ENCODE measurements around the gene DISP1. TPM values are rescaled to one million over a fixed set of nuclear protein-coding genes. Genes with fewer than 3 reads are reported as not detected.

Gene DISP1
- 1 to 10 TPM; 2.2 to 4.2 TPM for total RNA-seq
- polyA plus RNA-seq, result 1 to 10 TPM; 1.6 to 2.9 TPM

GRCh38 chr1:222814536-222815439, at the start of gene DISP1:
Gene DISP1 (plus strand): TSS chr1:222815039. CDS start chr1:222942824, 127,785 bp downstream.
- TF ChIP-seq EGR1 (IDR thresholded peaks at IDR 0.05; ENCODE audit: low read depth in 2 of 2), result no peak
- TF ChIP-seq FOXA1 (IDR thresholded peaks at IDR 0.05), result no peak
- TF ChIP-seq SP1 (IDR thresholded peaks at IDR 0.05), result peak; percentile 6
- no peak for TF ChIP-seq CTCF (IDR thresholded peaks at IDR 0.05; ENCODE audit: low read depth, low read length, missing input control)
- peak; percentile 31 for TF ChIP-seq ATF3 (IDR thresholded peaks at IDR 0.05)
- TF ChIP-seq GABPA (IDR thresholded peaks at IDR 0.05 in 1 of 2, conservative IDR thresholded peaks at IDR 0.05 in 1 of 2), result peak; percentile 62 to 87
- peak; percentile 28 for TF ChIP-seq REST (IDR thresholded peaks at IDR 0.05)
- TF ChIP-seq RXRA (IDR thresholded peaks at IDR 0.05), result no peak
- no peak for TF ChIP-seq HNF4A (conservative IDR thresholded peaks at IDR 0.05)
- no peak for TF ChIP-seq ZBTB33 (IDR thresholded peaks at IDR 0.05)
- no peak for TF ChIP-seq NR2F2 (IDR thresholded peaks at IDR 0.05)
- peak; percentile 25 to 44 for TF ChIP-seq JUND (IDR thresholded peaks at IDR 0.05)
- TF ChIP-seq RAD21 (IDR thresholded peaks at IDR 0.05), result peak in 1 of 2 donors; percentile 30
- TF ChIP-seq FOXA2 (IDR thresholded peaks at IDR 0.05), result no peak
- TF ChIP-seq MAX (IDR thresholded peaks at IDR 0.05), result no peak
- peak; percentile 50 for TF ChIP-seq YY1 (IDR thresholded peaks at IDR 0.05)
- no peaks in the 10 kb centered on the region for H3K27me3 ChIP-seq (ENCODE audit: control insufficient read depth in 4 of 4, insufficient read depth in 4 of 4, low read length in 3 of 4)
- 3% methylated on average over 67 of the region's 67 CpGs for WGBS
- H3K27ac ChIP-seq (ENCODE audit: low read depth in 1 of 2, low read length in 2 of 2), result peak within 1 kb of the TSS; percentile 86 to 87
- no peaks in the 10 kb centered on the region for H3K36me3 ChIP-seq (ENCODE audit: control insufficient read depth in 4 of 4, insufficient read depth in 3 of 4, low read depth in 1 of 4, low read length in 3 of 4)
- H3K9ac ChIP-seq (ENCODE audit: low read depth in 1 of 2, low read length in 2 of 2), result peak within 1 kb of the TSS; percentile 76 to 79
- H3K4me1 ChIP-seq (ENCODE audit: control insufficient read depth in 4 of 4, insufficient read depth in 4 of 4, low read length in 3 of 4), result peaks cover 0 to 6% (median 0%) of the 10 kb centered on the region in 4 donors
- H3K9me3 ChIP-seq (ENCODE audit: control insufficient read depth in 4 of 4, low read length in 3 of 4), result no peaks in the 10 kb centered on the region
- peak within 1 kb of the TSS; percentile 73 to 97 (median 95) for H3K4me3 ChIP-seq (ENCODE audit: low read depth in 1 of 3, low read length in 3 of 3)
- peak; percentile 75 for DNase-seq (ENCODE audit: low spot score)
